ENCODE results near the gene ERBB2.
"Not testable (repeated sequence)": the region's sequence is repeated elsewhere in the genome, so short reads cannot be mapped to it uniquely, and the experiment has no call there.

The ERBB2 gene

GRCh38 chr17:39678340-39679116, 21.3 kb upstream of the ERBB2 start:
- no peak for DNase-seq

DNA sequence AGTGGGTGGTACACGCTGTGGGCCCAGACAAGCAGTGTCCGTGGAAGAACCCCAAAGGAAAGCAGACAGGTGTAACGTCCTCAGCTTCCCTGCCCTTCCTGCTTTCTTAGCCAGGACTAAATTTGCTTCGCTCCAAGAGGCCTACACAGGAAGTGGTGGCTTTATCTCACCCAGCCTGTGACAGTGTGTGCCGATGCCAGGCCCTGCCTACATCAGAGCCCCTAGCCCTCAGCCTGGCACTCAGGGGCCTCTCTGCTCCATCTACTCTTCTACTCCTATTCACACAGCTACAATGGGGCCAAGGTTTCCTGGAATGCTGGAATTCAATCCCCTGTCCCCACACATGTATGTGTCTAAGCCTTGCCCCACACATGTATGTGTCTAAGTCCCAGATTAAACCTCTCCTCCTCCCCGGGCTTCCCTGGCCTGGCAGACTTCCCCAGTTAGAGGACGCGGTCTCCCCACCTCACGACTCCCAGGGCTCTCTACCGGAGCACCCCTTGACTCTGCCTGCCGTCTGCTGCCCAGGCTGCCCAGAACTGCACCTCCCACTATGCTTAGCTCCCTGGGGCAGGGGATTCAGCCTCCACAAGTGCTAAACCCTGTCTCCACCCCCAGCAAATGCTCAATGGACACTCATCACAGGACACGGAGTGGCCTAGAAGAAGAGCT, 20.2 kb upstream of the ERBB2 start:
- no peak for DNase-seq

DNA sequence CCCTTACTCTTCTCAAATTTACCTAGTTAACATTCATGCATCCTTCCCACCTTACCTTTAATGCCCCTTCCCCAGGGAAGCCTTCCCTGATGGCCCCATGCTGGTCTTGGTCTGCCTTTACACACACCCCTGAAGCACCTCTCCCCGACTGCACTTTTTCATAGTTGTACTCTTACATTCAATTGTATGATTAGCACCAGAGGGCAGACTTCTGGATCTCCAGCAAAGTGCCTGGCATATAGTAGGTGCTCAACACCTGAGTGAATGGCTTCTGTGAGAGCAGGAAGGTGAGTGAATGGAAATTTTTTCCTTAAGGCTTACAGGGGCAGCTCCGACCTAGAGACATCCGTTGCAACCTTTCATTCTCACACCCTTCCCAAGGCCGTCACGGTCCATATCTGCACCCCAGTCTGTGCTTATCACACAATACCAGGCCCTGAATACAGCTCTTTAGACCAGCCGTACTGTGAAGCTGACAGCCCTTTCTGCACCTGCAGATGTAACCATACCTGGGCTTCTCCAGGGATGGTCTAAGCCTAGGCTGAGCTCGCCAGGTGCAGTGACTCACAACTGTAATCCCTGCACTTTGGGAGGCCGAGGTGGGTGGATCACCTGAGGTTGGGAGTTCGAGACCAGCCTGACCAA, 16.4 kb upstream of the ERBB2 start:
- no peak for DNase-seq

- DNase-seq, result no peak
Observed at GRCh38 chr17:39684369-39685192, 15.3 kb upstream of the ERBB2 start.

- no peak for DNase-seq
Observed at GRCh38 chr17:39687101-39687545, 12.7 kb upstream of the ERBB2 start.

GRCh38 chr17:39687546-39688474, 12.1 kb upstream of the ERBB2 start, which contains the start of gene PGAP3:
Gene PGAP3 (minus strand): TSS chr17:39688057. CDS start chr17:39688014, 43 bp downstream.
- DNase-seq, result peak; percentile 92

GRCh38 chr17:39688475-39688835, 11.4 kb upstream of the ERBB2 start:
- DNase-seq, result no peak

DNA sequence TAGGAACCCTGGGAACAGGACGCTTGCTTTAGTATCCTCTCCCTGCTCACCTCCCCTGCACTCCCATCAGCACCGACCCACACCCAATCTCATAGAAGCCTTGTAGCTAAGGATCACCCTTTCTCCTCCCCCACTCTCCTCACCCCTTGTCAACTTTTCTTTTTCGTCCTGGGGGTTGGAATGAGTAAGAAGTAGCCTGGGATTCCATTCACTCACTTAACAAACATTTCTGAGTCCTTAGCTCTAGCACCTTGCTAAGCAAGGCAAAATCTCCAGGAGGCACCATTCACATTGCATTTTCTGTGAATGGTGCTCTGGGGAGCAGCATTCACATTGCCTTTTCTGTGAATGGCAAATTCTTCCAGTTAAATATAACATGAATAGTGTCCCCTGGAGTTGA, 10.9 kb upstream of the ERBB2 start:
- no peak for DNase-seq

DNA sequence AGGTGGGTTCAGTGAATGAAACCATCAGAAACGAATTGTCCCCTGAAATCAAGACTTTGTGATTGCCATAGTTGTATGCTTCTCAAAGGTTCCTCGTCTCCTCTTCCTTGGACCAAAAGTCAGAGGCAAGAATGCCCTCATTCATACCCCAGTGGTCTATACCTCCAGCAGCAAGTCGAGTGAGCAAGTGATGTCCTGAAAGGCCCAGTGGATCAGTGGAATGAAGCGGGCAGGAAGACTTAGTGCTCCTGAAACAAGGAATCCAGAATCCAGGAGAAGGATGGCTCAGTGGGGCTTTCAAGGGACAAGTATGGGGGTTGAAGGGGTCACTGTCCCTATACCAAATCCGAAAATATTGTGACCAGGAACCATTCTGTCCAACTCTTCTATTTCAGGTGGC, 5.3 kb upstream of the ERBB2 start:
- DNase-seq, result no peak

DNA sequence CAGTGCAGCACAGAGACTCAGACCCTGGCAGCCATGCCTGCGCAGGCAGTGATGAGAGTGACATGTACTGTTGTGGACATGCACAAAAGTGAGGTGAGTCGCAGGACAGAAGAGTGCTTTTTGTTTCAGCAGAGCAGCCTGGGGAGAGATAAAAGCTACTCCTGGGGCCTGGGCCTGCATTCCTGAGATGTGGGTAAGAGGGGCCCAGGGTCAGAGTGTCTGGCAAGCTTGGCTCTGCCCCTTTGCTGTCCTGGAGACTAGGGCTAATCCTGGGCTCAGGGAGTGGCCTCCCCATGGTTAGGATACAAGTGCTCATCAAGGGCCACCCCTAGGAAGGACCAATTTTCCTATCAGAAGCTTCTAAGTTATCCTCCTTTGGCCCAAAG, 4.8 kb upstream of the ERBB2 start:
- no peak for DNase-seq

GRCh38 chr17:39696731-39697130, 3.1 kb upstream of the ERBB2 start:
- DNase-seq, result no peak

DNA sequence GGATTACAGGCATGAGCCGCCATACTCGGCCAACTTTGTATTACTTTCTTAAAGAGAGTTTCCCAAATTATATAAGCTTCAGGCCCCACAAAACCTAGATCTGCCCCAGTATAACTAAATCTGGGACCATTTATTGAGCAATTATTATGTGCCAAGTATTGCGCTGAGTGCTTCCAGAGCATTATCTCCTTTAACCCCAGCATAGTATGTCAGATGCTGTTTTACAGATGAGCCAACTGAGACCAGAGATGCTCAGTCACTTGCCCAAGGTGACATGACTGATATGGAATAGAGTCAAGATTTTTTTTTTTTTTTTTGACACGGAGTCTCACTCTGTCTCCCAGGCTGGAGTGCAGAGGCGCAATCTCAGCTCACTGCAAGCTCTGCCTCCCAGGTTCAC, 1.9 kb upstream of the ERBB2 start:
- DNase-seq, result no peak

GRCh38 chr17:39699157-39699817, 577 bp upstream of the ERBB2 start:
- not testable (repeated sequence) for DNase-seq

DNA sequence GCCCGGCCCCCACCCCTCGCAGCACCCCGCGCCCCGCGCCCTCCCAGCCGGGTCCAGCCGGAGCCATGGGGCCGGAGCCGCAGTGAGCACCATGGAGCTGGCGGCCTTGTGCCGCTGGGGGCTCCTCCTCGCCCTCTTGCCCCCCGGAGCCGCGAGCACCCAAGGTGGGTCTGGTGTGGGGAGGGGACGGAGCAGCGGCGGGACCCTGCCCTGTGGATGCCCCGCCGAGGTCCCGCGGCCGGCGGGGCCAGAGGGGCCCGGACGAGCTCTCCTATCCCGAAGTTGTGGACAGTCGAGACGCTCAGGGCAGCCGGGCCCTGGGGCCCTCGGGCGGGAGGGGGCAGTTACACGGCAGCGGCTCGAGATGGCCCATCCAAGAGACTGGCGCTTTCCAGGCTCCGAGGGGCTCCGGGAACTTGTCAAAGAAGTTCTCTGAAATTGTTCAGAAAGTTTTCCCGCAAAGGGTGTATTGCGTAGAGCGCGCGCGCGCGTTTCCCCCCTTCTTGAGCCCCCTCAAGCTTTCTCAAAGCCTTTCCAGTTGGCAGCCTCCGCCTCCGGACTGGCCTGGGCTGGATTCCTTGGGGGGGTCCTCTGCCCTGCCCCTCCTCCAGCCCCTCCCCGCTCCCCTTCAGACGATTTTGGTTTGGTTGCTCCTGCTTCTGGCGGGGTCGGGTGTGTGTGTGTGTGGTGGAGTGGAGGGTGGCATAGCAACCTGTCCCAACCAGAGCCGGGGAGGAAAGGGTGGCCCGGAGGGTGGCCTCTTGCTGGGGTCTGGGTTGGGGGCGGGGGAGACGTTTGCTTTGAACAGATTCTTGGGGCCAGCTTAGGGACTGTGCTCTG, 504 bp downstream of the ERBB2 start:
- peak; percentile 19 for DNase-seq

DNA sequence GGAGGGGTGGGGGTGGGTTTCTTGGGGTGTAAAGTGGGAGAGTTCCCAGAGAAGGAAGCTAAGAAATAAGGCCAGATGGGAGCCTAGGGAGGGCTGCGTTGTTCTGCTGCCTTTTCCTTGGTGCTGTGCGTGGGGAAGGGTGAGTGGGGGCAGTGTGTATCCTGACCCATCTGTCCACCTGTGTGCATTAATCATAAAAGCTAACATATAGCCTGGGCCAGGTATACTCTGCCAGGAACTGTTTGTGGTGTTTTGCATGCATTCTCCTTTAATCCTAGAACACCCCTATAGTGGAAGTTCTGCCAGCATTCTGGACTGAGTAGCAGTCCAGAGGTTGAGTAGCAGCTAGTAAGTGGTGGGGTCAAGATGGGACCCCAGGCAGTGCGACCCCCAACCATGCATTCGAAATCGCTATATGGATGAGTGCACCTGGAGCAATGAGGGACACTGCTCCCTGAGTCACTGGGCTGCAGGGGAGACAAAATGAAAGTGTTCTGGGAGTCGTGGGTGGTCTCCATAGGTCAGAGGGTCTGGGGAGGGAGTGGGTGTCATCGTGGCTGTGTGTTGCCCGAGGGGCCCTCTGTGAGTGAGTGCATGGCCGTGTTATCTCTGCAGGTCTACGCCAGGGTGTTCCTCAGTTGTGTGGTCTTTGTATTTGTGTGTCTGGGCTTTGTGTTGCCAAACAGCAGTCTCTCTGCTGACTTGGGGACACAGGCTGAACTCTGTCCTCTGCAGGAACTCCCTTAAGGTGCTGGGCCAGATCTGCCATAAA, 1.3 kb downstream of the ERBB2 start:
- DNase-seq, result no peak

GRCh38 chr17:39701784-39702422, 2.0 kb downstream of the ERBB2 start:
- no peak for DNase-seq

- no peak for DNase-seq
Observed at GRCh38 chr17:39702901-39703893, 3.3 kb downstream of the ERBB2 start.

Data from fibroblast of skin of scalp (primary cell).